Activated CD8-positive, alpha-beta T cell treated with anti-CD3 and anti-CD28 coated beads, Interleukin-2, amount 10 ng/mL, durations not matched to agents 7 days and 5 days (primary cell): ENCODE results near the gene ULK4. TPM values are rescaled to one million over a fixed set of nuclear protein-coding genes. Genes with fewer than 3 reads are reported as not detected.
"Not testable (repeated sequence)": the region's sequence is repeated elsewhere in the genome, so short reads cannot be mapped to it uniquely, and the experiment has no call there.

Experiments
- ATAC-seq: fragments of 150-1000 bp; cut with Tn5 transposase; one replicate; pipeline ENCODE4 v1.10.0; 2021; ENCODE audit warnings: moderate library complexity
- CTCF ChIA-PET: fragments of 350-600 bp; sonication (Branson Sonifier 250); formaldehyde crosslinking; loops from one replicate; lab custom pipeline; 2021; ENCODE audit warnings: antibody characterized with exemption; lab: Charles Lee
- POLR2A ChIA-PET: fragments of 350-600 bp; sonication (Branson Sonifier 250); formaldehyde crosslinking; loops from one replicate; lab custom pipeline; 2021; ENCODE audit warnings: antibody characterized with exemption; lab: Charles Lee
- DNase-seq: peaks from one replicate; pipeline ENCODE4 v3.0.0-alpha.2; 2020
- H3K27ac Mint-ChIP-seq: one replicate; pipeline ENCODE4 v1.8.0; 2021; ENCODE audit warnings: mild to moderate bottlenecking, mixed read lengths
- H3K27me3 Mint-ChIP-seq: one replicate; pipeline ENCODE4 v1.8.0; 2021; ENCODE audit warnings: low read depth, mixed read lengths
- H3K36me3 Mint-ChIP-seq: one replicate; pipeline ENCODE4 v1.8.0; 2021; ENCODE audit warnings: low read depth, mixed read lengths
- H3K4me1 Mint-ChIP-seq: one replicate; pipeline ENCODE4 v1.8.0; 2021; ENCODE audit warnings: low read depth, mixed read lengths
- H3K4me3 Mint-ChIP-seq: one replicate; pipeline ENCODE4 v1.8.0; 2021; ENCODE audit warnings: mild to moderate bottlenecking, mixed read lengths
- H3K9me3 Mint-ChIP-seq: one replicate; pipeline ENCODE4 v1.8.0; 2022; ENCODE audit warnings: mixed read lengths; ENCODE audit not compliant: insufficient read depth
- total RNA-seq, 2 experiments: library from RNA; stranded (reverse); gene quantifications; one replicate each; pipeline ENCODE4 v1.2.3, GENCODE V29; 2021

The ULK4 gene
- total RNA-seq, 2 experiments from 2014 or later: 10.5 to 12.3 TPM

DNA sequence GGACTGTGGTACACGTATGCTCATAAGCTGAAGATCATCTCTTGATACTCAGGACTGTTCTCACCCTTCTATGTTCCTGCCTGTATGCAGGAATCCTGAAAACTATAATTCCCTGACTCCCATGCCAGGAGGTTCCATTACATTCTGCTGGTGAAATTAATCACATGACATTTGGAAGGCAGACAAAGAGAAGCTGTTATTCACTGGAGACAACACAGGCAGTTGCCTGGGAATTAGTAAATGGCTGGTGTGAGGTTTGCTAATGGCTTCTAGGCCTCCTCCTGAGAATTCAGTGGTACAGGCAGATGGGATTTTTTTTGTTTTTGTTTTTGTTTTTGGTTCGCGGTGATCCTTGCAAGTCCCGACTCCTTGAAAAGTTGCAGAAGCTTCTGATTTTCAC, 671.2 kb downstream of the ULK4 start:
- no peaks in the 10 kb centered on the region for H3K4me1 Mint-ChIP-seq
- no peak for ATAC-seq
- CTCF ChIA-PET: no interaction called here

GRCh38 chr3:41290306-41290705, 671.6 kb downstream of the ULK4 start:
- Mint-ChIP-seq H3K4me1 (no peaks in the 10 kb centered on the region), H3K36me3 (no peaks in the 10 kb centered on the region), H3K9me3 (no peaks in the 10 kb centered on the region), H3K27me3 (no peaks in the 10 kb centered on the region), H3K4me3 (no peak overlapping the region), H3K27ac (no peak overlapping the region)
- ATAC-seq (no peak), DNase-seq (no peak)
- ChIA-PET CTCF (no interaction called here), POLR2A (no interaction called here)

More for the DNA sequence above, 671.2 kb downstream of the ULK4 start:
- Mint-ChIP-seq H3K27ac (no peak overlapping the region), H3K36me3 (no peaks in the 10 kb centered on the region), H3K4me3 (no peak overlapping the region), H3K27me3 (no peaks in the 10 kb centered on the region), H3K9me3 (no peaks in the 10 kb centered on the region)
- DNase-seq: no peak
- POLR2A ChIA-PET: no interaction called here

- Mint-ChIP-seq H3K9me3 (peaks cover 4% of the 10 kb centered on the region), H3K36me3 (no peaks in the 10 kb centered on the region), H3K27me3 (no peaks in the 10 kb centered on the region), H3K4me3 (no peak overlapping the region), H3K27ac (no peak overlapping the region), H3K4me1 (no peaks in the 10 kb centered on the region)
- ChIA-PET POLR2A (no interaction called here), CTCF (no interaction called here)
- ATAC-seq: no peak
- DNase-seq: no peak
Observed at GRCh38 chr3:41288785-41289184, 673.1 kb downstream of the ULK4 start.

- Mint-ChIP-seq H3K4me1 (no peaks in the 10 kb centered on the region), H3K27me3 (no peaks in the 10 kb centered on the region), H3K4me3 (no peak overlapping the region), H3K27ac (no peak overlapping the region), H3K9me3 (peaks cover 4% of the 10 kb centered on the region), H3K36me3 (no peaks in the 10 kb centered on the region)
- POLR2A ChIA-PET: no interaction called here
- no peak for DNase-seq
- CTCF ChIA-PET: no interaction called here
- ATAC-seq: no peak
Observed at GRCh38 chr3:41286305-41286704, 675.6 kb downstream of the ULK4 start.

DNA sequence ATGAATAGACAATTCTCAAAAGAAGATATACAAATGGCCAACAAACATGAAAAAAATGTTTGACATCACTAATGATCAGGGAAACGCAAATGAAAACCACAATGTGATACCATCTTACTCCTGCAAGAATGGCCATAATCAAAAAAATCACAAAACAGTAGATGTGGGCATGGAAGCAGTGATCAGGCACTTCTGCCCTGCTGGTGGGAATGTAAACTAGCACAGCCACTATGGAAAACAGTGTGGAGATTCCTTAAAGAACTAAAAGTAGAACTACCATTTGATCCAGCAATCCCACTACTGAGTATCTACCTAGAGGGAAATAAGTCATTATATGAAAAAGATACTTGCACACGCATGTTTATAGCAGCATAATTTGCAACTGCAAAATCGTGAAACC, 677.0 kb downstream of the ULK4 start:
- CTCF ChIA-PET: interaction anchor here (0.7 kb wide), 1 partner anchor 10 kb away, joined by 3 read pairs; no protein-coding TSS in a partner anchor
- not testable (repeated sequence) for H3K27ac Mint-ChIP-seq

DNA sequence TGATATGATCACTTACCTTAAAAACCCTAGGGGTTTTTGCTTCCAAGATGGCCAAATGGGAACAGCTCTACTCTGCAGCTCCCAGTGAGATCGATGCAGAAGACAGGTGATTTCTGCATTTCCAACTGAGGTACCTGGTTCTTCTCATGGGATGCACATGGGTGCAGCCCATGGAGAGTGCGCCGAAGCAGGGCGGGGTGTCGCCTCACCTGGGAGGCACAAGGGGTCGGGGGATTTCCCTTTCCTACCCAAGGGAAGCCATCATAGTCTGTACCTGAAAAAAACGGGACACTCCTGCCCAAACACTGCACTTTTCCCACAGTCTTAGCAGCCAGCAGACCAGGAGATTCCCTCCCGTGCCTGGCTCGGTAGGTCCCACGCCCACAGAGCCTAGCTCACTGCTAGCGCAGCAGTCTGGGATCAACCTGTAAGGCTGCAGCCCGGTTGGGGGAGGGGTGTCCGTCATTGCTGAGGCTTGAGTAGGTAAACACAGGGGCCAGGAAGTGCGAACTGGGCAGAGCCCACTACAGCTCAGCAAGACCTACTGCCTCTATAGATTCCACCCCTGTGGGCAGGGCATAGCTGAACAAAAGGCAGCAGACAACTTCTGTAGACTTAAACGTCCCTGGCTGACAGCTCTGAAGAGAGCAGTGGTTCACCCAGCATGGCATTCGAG, 684.0 kb downstream of the ULK4 start:
- Mint-ChIP-seq H3K9me3 (no peaks in the 10 kb centered on the region), H3K27ac (no peak overlapping the region), H3K36me3 (no peaks in the 10 kb centered on the region), H3K4me1 (no peaks in the 10 kb centered on the region), H3K27me3 (no peaks in the 10 kb centered on the region), H3K4me3 (no peak overlapping the region)
- ChIA-PET POLR2A (no interaction called here), CTCF (no interaction called here)
- no peak for DNase-seq
- no peak for ATAC-seq

More for the DNA sequence above, 677.0 kb downstream of the ULK4 start:
- H3K9me3 Mint-ChIP-seq, H3K4me1 Mint-ChIP-seq, H3K36me3 Mint-ChIP-seq, H3K27me3 Mint-ChIP-seq, DNase-seq, H3K4me3 Mint-ChIP-seq, ATAC-seq, POLR2A ChIA-PET: not testable (repeated sequence)

DNA sequence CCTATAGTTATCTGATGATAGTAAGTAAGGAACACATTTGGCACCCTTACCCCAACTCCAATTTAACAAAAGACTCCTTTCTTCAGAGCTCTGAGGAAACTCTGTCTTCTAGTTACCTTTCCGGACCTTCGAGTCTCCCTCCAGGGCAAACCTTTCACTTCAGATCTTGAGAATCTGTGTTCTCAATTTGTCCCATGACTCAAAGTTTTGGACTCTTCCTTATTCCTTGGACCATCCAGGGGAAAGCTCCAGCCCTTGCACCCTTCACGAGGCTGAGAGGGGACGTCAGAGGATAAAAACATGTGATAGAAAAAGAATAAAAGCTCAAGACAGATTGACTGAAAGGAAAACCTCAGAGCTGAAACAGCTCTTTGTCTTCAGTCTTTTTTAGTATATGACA, 685.7 kb downstream of the ULK4 start:
- no peak for ATAC-seq

GRCh38 chr3:41274944-41275668, 686.8 kb downstream of the ULK4 start:
- H3K9me3 Mint-ChIP-seq: no peaks in the 10 kb centered on the region
- H3K27ac Mint-ChIP-seq: no peak overlapping the region
- no peaks in the 10 kb centered on the region for H3K4me1 Mint-ChIP-seq
- no peak overlapping the region for H3K4me3 Mint-ChIP-seq
- no peak for ATAC-seq
- ChIA-PET POLR2A (no interaction called here), CTCF (interaction anchor here (0.7 kb wide), 1 partner anchor 9 kb away, joined by 3 read pairs; no protein-coding TSS in a partner anchor)
- H3K27me3 Mint-ChIP-seq: no peaks in the 10 kb centered on the region
- H3K36me3 Mint-ChIP-seq: no peaks in the 10 kb centered on the region
- DNase-seq: no peak

More for the DNA sequence above, 685.7 kb downstream of the ULK4 start:
- POLR2A ChIA-PET: no interaction called here
- Mint-ChIP-seq H3K4me3 (no peak overlapping the region), H3K27me3 (no peaks in the 10 kb centered on the region), H3K36me3 (no peaks in the 10 kb centered on the region), H3K4me1 (no peaks in the 10 kb centered on the region), H3K9me3 (no peaks in the 10 kb centered on the region), H3K27ac (no peak overlapping the region)
- no peak for DNase-seq
- CTCF ChIA-PET: no interaction called here

- Mint-ChIP-seq H3K9me3 (no peaks in the 10 kb centered on the region), H3K27ac (no peak overlapping the region), H3K4me1 (no peaks in the 10 kb centered on the region), H3K27me3 (no peaks in the 10 kb centered on the region), H3K4me3 (no peak overlapping the region), H3K36me3 (no peaks in the 10 kb centered on the region)
- DNase-seq (no peak), ATAC-seq (no peak)
- ChIA-PET CTCF (no interaction called here), POLR2A (no interaction called here)
Observed at GRCh38 chr3:41272667-41273066, 689.2 kb downstream of the ULK4 start.

- H3K9me3 Mint-ChIP-seq: no peaks in the 10 kb centered on the region
- no peaks in the 10 kb centered on the region for H3K4me1 Mint-ChIP-seq
- DNase-seq (no peak), ATAC-seq (no peak)
- ChIA-PET CTCF (no interaction called here), POLR2A (no interaction called here)
- H3K27me3 Mint-ChIP-seq: no peaks in the 10 kb centered on the region
- H3K27ac Mint-ChIP-seq: no peak overlapping the region
- no peak overlapping the region for H3K4me3 Mint-ChIP-seq
- no peaks in the 10 kb centered on the region for H3K36me3 Mint-ChIP-seq
Observed at GRCh38 chr3:41267975-41268640, 693.8 kb downstream of the ULK4 start.

DNA sequence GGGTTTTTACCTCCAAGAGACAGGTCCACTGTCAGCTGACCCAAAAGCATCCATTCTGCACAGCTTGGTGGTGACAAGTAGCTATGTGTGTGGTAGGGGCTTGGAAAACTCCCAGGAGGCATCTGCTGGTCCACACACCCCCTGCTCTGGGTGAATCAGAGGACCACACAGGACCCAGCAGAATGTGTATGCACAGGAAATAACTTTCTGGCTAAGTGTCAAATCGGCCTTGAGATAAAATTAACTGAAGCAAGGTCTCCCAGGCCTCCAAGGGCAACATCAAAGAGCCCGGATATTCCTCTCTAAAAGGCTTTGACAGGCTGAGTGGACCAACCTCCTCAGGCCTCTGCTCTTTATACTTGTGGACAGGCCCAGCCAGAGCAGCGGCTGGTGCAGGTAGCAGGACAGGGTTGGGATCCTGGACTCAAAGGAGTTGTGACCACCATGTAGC, 696.1 kb downstream of the ULK4 start:
- no peak overlapping the region for H3K4me3 Mint-ChIP-seq
- no peaks in the 10 kb centered on the region for H3K36me3 Mint-ChIP-seq
- ChIA-PET POLR2A (no interaction called here), CTCF (no interaction called here)
- no peaks in the 10 kb centered on the region for H3K4me1 Mint-ChIP-seq
- no peak overlapping the region for H3K27ac Mint-ChIP-seq
- no peaks in the 10 kb centered on the region for H3K9me3 Mint-ChIP-seq
- DNase-seq (no peak), ATAC-seq (no peak)
- H3K27me3 Mint-ChIP-seq: no peaks in the 10 kb centered on the region

GRCh38 chr3:41265011-41265545, 696.8 kb downstream of the ULK4 start:
- Mint-ChIP-seq H3K9me3 (no peaks in the 10 kb centered on the region), H3K4me3 (no peak overlapping the region), H3K4me1 (no peaks in the 10 kb centered on the region), H3K27me3 (no peaks in the 10 kb centered on the region), H3K27ac (no peak overlapping the region), H3K36me3 (no peaks in the 10 kb centered on the region)
- CTCF ChIA-PET: no interaction called here
- POLR2A ChIA-PET: no interaction called here
- DNase-seq (no peak), ATAC-seq (no peak)
